HPDE6-E6E7 (cell line): ENCODE measurements around the gene SNX24.

ENCODE experiments used
- DNase-seq: peaks from one replicate; pipeline ENCODE4 v3.0.0; 2011; ENCODE audit warnings: missing footprints; ENCODE audit errors: extremely low spot score

Gene SNX24

GRCh38 chr5:123014689-123015088 is 169.3 kb downstream of the SNX24 start:
- DNase-seq = no peak

GRCh38 chr5:123028222-123028621 is 182.8 kb downstream of the SNX24 start:
- DNase-seq = no peak

GRCh38 chr5:123033157-123033671 is 187.8 kb downstream of the SNX24 start:
- no peak for DNase-seq

GRCh38 chr5:123035360-123035917 is 190.0 kb downstream of the SNX24 start:
- peak; percentile 57 for DNase-seq

- DNase-seq = peak; percentile 39
These were observed 190.5 kb downstream of the SNX24 start for GRCh38 chr5:123035918-123036390.

- peak; percentile 87 for DNase-seq
These were observed 191.1 kb downstream of the SNX24 start, which contains the start of gene PPIC for GRCh38 chr5:123036391-123037103. Gene PPIC (minus strand): TSS chr5:123036725. CDS start chr5:123036625, 100 bp downstream.

GRCh38 chr5:123037104-123037418 is 191.6 kb downstream of the SNX24 start:
- DNase-seq = no peak

- no peak for DNase-seq
These were observed 194.3 kb downstream of the SNX24 start for GRCh38 chr5:123039673-123040072.

GRCh38 chr5:123044926-123045617 is 199.7 kb downstream of the SNX24 start:
- no peak for DNase-seq

- DNase-seq = no peak
These were observed 200.8 kb downstream of the SNX24 start for GRCh38 chr5:123046222-123046621.

- DNase-seq = no peak
These were observed 202.3 kb downstream of the SNX24 start for GRCh38 chr5:123047706-123048105.

GRCh38 chr5:123051206-123051605 is 205.8 kb downstream of the SNX24 start:
- no peak for DNase-seq
